ENCODE measurements around the gene MTG2. TPM values are rescaled to one million over a fixed set of nuclear protein-coding genes. Genes with fewer than 3 reads are reported as not detected.

Gene MTG2
- total and polyA plus RNA-seq, 2 donors from 2014 or later: 36.1 to 45.2 TPM

GRCh38 chr20:62197801-62198200 is 15.0 kb downstream of the MTG2 start:
- Histone ChIP-seq H3K36me3 (ENCODE audit: control insufficient read depth in 2 of 3, insufficient read depth in 3 of 3, low read length in 3 of 3) (peaks cover 2 to 30% (median 24%) of the 10 kb centered on the region in 3 donors), H3K4me3 (ENCODE audit: low read length in 3 of 3) (no peak overlapping the region), H3K4me1 (ENCODE audit: control insufficient read depth in 2 of 3, insufficient read depth in 2 of 3, low read depth in 1 of 3, low read length in 3 of 3) (no peaks in the 10 kb centered on the region), H3K9ac (ENCODE audit: low read length in 3 of 3) (no peak overlapping the region), H3K9me3 (ENCODE audit: control insufficient read depth in 2 of 3, insufficient read depth in 1 of 3, low read length in 3 of 3) (no peaks in the 10 kb centered on the region), H3K27ac (ENCODE audit: low read depth in 2 of 2, low read length in 2 of 2) (no peak overlapping the region), H3K27me3 (ENCODE audit: control insufficient read depth, insufficient read depth, low read length) (no peaks in the 10 kb centered on the region)
- FAIRE-seq (no peak), DNase-seq (peak in 1 of 5 donors; percentile 49)
- TF ChIP-seq CTCF (IDR thresholded peaks at IDR 0.05; ENCODE audit: borderline replicate concordance, extremely low read depth, insufficient read depth): no peak
- intact Hi-C loops (cut with DNase I): no loop called here

- Histone ChIP-seq H3K36me3 (ENCODE audit: control insufficient read depth in 2 of 3, insufficient read depth in 3 of 3, low read length in 3 of 3) (peaks cover 0 to 24% (median 21%) of the 10 kb centered on the region in 3 donors), H3K27me3 (ENCODE audit: control insufficient read depth, insufficient read depth, low read length) (no peaks in the 10 kb centered on the region), H3K4me1 (ENCODE audit: control insufficient read depth in 2 of 3, insufficient read depth in 2 of 3, low read depth in 1 of 3, low read length in 3 of 3) (no peaks in the 10 kb centered on the region), H3K9ac (ENCODE audit: low read length in 3 of 3) (no peak overlapping the region), H3K9me3 (ENCODE audit: control insufficient read depth in 2 of 3, insufficient read depth in 1 of 3, low read length in 3 of 3) (no peaks in the 10 kb centered on the region), H3K27ac (ENCODE audit: low read depth in 2 of 2, low read length in 2 of 2) (no peak overlapping the region), H3K4me3 (ENCODE audit: low read length in 3 of 3) (no peak overlapping the region)
- intact Hi-C loops (cut with DNase I): no loop called here
- FAIRE-seq: no peak
- DNase-seq: peak in 1 of 5 donors; percentile 56
- no peak for TF ChIP-seq CTCF (IDR thresholded peaks at IDR 0.05; ENCODE audit: borderline replicate concordance, extremely low read depth, insufficient read depth)
Measured at GRCh38 chr20:62198496-62198895, 15.7 kb downstream of the MTG2 start.

DNA sequence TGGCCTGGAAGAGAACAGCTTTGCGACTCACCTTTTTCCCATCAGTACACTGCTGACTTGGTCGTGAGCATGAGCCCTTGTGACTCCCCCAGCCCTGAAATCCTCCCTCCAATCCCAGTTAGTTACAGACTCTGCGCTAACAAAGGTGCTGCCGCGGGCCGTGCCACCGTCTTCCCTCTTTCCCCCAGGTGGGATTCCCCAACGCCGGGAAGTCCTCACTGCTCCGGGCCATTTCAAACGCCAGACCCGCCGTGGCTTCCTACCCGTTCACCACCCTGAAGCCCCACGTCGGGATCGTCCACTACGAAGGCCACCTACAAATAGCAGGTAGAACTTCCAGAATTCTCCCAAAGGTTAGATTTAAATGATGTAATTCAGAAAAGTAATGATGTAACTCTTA is 16.1 kb downstream of the MTG2 start:
- no peak for TF ChIP-seq CTCF (IDR thresholded peaks at IDR 0.05; ENCODE audit: borderline replicate concordance, extremely low read depth, insufficient read depth)
- H3K9ac ChIP-seq (ENCODE audit: low read length in 3 of 3): no peak overlapping the region
- DNase-seq (peak in 1 of 5 donors; percentile 54), FAIRE-seq (no peak)
- intact Hi-C loops (cut with DNase I): no loop called here
- H3K4me1 ChIP-seq (ENCODE audit: control insufficient read depth in 2 of 3, insufficient read depth in 2 of 3, low read depth in 1 of 3, low read length in 3 of 3): no peaks in the 10 kb centered on the region
- H3K27ac ChIP-seq (ENCODE audit: low read depth in 2 of 2, low read length in 2 of 2): no peak overlapping the region
- H3K27me3 ChIP-seq (ENCODE audit: control insufficient read depth, insufficient read depth, low read length): no peaks in the 10 kb centered on the region
- no peak overlapping the region for H3K4me3 ChIP-seq (ENCODE audit: low read length in 3 of 3)
- peaks cover 0 to 23% (median 20%) of the 10 kb centered on the region in 3 donors for H3K36me3 ChIP-seq (ENCODE audit: control insufficient read depth in 2 of 3, insufficient read depth in 3 of 3, low read length in 3 of 3)
- no peaks in the 10 kb centered on the region for H3K9me3 ChIP-seq (ENCODE audit: control insufficient read depth in 2 of 3, insufficient read depth in 1 of 3, low read length in 3 of 3)

Measured in kidney (tissue), 14 donors.